ENCODE results near the gene CDK7. TPM values are rescaled to one million over a fixed set of nuclear protein-coding genes. Genes with fewer than 3 reads are reported as not detected.

The CDK7 gene
- total RNA-seq, 1 experiment from 2014 or later = 53.4 TPM

DNA sequence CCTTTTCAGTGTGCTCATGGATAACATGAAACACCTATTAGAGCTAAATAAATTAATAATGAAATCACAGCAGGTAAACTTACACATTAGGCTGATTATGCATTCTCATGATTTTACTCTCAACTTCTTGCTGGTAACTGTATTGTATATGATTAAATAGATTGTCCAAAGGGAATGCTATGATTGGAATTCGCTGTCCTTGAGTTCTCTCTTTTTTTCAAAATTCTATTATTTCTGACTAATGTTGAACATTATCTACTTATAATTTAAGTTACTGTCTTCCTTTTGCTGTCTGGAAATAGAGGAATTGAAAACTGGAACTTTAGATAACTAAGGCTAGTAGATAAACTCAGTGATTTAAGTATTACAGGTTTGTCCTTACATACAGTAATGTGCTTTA, 32.2 kb upstream of the CDK7 start:
- H3K36me3 Mint-ChIP-seq (ENCODE audit: insufficient read depth in 1 of 3, low read depth in 3 of 3) = peaks cover 31 to 73% (median 70%) of the 10 kb centered on the region in 3 experiments; a peak in 6 of 7 replicates
- H3K56ac ChIP-seq (ENCODE audit: insufficient read length, low read depth, low read length) = no peak overlapping the region
- H2AFZ ChIP-seq (ENCODE audit: low read length) = no peak overlapping the region
- H3K79me1 ChIP-seq (ENCODE audit: insufficient read depth, low read depth, low read length, poor library complexity, severe bottlenecking) = no peaks in the 10 kb centered on the region
- H2BK20ac ChIP-seq (ENCODE audit: low read depth, low read length, poor library complexity, severe bottlenecking) = no peak overlapping the region
- H4K8ac ChIP-seq (replicated peaks; ENCODE audit: insufficient read length, low read depth, low read length) = no peak overlapping the region
- no peaks in the 10 kb centered on the region for H3K4me1 ChIP-seq (ENCODE audit: insufficient read depth, low read length)
- H3K9me3 Mint-ChIP-seq = no peaks in the 10 kb centered on the region
- no peaks in the 10 kb centered on the region for H3K79me2 ChIP-seq (ENCODE audit: insufficient read depth, low read length)
- H3T11ph ChIP-seq (ENCODE audit: low read length) = no peak overlapping the region
- no peaks in the 10 kb centered on the region for H3K4me1 Mint-ChIP-seq
- no peak overlapping the region for H3K23ac ChIP-seq (ENCODE audit: insufficient read length, low read depth, low read length)
- H4K5ac ChIP-seq (ENCODE audit: insufficient read length, low read depth, low read length) = no peak overlapping the region
- H3K9ac ChIP-seq (ENCODE audit: extremely low read depth, insufficient read length, low read length) = no peak overlapping the region
- H4K91ac ChIP-seq (ENCODE audit: insufficient read length, low read depth, low read length) = no peak overlapping the region
- H3K23me2 ChIP-seq (ENCODE audit: insufficient read length, low read depth, low read length, poor library complexity, severe bottlenecking) = no peaks in the 10 kb centered on the region
- no peak overlapping the region for H2BK15ac ChIP-seq (ENCODE audit: low read depth, low read length)
- no peak overlapping the region for H2BK120ac ChIP-seq (ENCODE audit: low read depth, low read length, poor library complexity, severe bottlenecking)
- no peaks in the 10 kb centered on the region for H3K9me3 ChIP-seq (ENCODE audit: control insufficient read depth, low read depth, low read length)
- H3K4me3 Mint-ChIP-seq = no peak overlapping the region
- TF ChIP-seq, protein P1, sequence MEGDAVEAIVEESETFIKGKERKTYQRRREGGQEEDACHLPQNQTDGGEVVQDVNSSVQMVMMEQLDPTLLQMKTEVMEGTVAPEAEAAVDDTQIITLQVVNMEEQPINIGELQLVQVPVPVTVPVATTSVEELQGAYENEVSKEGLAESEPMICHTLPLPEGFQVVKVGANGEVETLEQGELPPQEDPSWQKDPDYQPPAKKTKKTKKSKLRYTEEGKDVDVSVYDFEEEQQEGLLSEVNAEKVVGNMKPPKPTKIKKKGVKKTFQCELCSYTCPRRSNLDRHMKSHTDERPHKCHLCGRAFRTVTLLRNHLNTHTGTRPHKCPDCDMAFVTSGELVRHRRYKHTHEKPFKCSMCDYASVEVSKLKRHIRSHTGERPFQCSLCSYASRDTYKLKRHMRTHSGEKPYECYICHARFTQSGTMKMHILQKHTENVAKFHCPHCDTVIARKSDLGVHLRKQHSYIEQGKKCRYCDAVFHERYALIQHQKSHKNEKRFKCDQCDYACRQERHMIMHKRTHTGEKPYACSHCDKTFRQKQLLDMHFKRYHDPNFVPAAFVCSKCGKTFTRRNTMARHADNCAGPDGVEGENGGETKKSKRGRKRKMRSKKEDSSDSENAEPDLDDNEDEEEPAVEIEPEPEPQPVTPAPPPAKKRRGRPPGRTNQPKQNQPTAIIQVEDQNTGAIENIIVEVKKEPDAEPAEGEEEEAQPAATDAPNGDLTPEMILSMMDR (conservative IDR thresholded peaks at IDR 0.05) = no peak
- no peak overlapping the region for H3K27ac Mint-ChIP-seq
- H3K4ac ChIP-seq (ENCODE audit: low read depth, low read length) = no peak overlapping the region
- no peaks in the 10 kb centered on the region for H3K27me3 ChIP-seq (ENCODE audit: insufficient read depth, low read length)
- no peak overlapping the region for H3K4me2 ChIP-seq (ENCODE audit: insufficient read depth, insufficient read length, low read length)
- no peak overlapping the region for H3K14ac ChIP-seq (ENCODE audit: insufficient read depth, low read length)
- H3K18ac ChIP-seq (ENCODE audit: insufficient read length, low read depth, low read length) = no peak overlapping the region
- no peak overlapping the region for H2AK5ac ChIP-seq (ENCODE audit: insufficient read length, low read length)
- no peak for DNase-seq
- H2BK12ac ChIP-seq (ENCODE audit: insufficient read length, low read depth, low read length) = no peak overlapping the region
- H3K27me3 Mint-ChIP-seq (ENCODE audit: low read depth) = no peaks in the 10 kb centered on the region
- WGBS (ENCODE audit: extremely low coverage, insufficient read length, low lambda C conversion rate) = no CpG with 5 or more reads among the region's 1 CpG
- H2BK5ac ChIP-seq (ENCODE audit: insufficient read length, low read length) = no peak overlapping the region
- H4K20me1 ChIP-seq (ENCODE audit: control insufficient read depth, insufficient read depth, insufficient read length) = no peaks in the 10 kb centered on the region
- no peak overlapping the region for H3K27ac ChIP-seq (ENCODE audit: insufficient read length, low read depth, low read length)
